Measurements from ENCODE around the gene CCL20. TPM values are rescaled to one million over a fixed set of nuclear protein-coding genes. Genes with fewer than 3 reads are reported as not detected.

Gene CCL20
- total RNA-seq, 4 donors from 2014 or later = 0.40 to 1.5 TPM; not detected in 2

GRCh38 chr2:227816507-227817294 is 3.1 kb downstream of the CCL20 start:
- in situ Hi-C loops (cut with MboI; ENCODE audit: low sequenced_read_pairs in 4 of 4) (no loop called here), intact Hi-C loops (cut with DNase I; ENCODE audit: low total_unique reads) (no loop called here)
- ATAC-seq (no peak), DNase-seq (no peak)
- Histone ChIP-seq H3K36me3 (no peaks in the 10 kb centered on the region), H3K4me1 (no peaks in the 10 kb centered on the region), H3K27ac (no peak overlapping the region), H3K9me3 (no peaks in the 10 kb centered on the region), H3K4me3 (no peak overlapping the region), H3K27me3 (no peaks in the 10 kb centered on the region)
- TF ChIP-seq POLR2A (IDR thresholded peaks at IDR 0.05) (no peak), CTCF (IDR thresholded peaks at IDR 0.05 in 4 of 5, conservative IDR thresholded peaks at IDR 0.05 in 1 of 5) (no peak)

GRCh38 chr2:227817336-227817735 is 3.7 kb downstream of the CCL20 start:
- H3K27ac ChIP-seq = no peak overlapping the region
- in situ Hi-C loops (cut with MboI; ENCODE audit: low sequenced_read_pairs in 4 of 4) (no loop called here), intact Hi-C loops (cut with DNase I; ENCODE audit: low total_unique reads) (no loop called here)

GRCh38 chr2:227817850-227818674 is 4.4 kb downstream of the CCL20 start:
- in situ Hi-C loops (cut with MboI; ENCODE audit: low sequenced_read_pairs in 4 of 4) (no loop called here), intact Hi-C loops (cut with DNase I; ENCODE audit: low total_unique reads) (no loop called here)
- Histone ChIP-seq H3K9me3 (no peaks in the 10 kb centered on the region), H3K27ac (peak overlapping the region in 3 of 4 donors; percentile 5 to 41 (median 20)), H3K36me3 (no peaks in the 10 kb centered on the region), H3K27me3 (no peaks in the 10 kb centered on the region), H3K4me1 (no peaks in the 10 kb centered on the region), H3K4me3 (no peak overlapping the region)
- peak; percentile 77 to 82 for ATAC-seq
- no peak for TF ChIP-seq POLR2A (IDR thresholded peaks at IDR 0.05)
- TF ChIP-seq CTCF (IDR thresholded peaks at IDR 0.05 in 4 of 5, conservative IDR thresholded peaks at IDR 0.05 in 1 of 5) = no peak
- peak; percentile 66 to 81 for DNase-seq

More at GRCh38 chr2:227817336-227817735, 3.7 kb downstream of the CCL20 start:
- DNase-seq (no peak), ATAC-seq (no peak)
- Histone ChIP-seq H3K27me3 (no peaks in the 10 kb centered on the region), H3K4me1 (no peaks in the 10 kb centered on the region), H3K9me3 (no peaks in the 10 kb centered on the region), H3K4me3 (no peak overlapping the region), H3K36me3 (no peaks in the 10 kb centered on the region)
- TF ChIP-seq POLR2A (IDR thresholded peaks at IDR 0.05) (no peak), CTCF (IDR thresholded peaks at IDR 0.05 in 4 of 5, conservative IDR thresholded peaks at IDR 0.05 in 1 of 5) (no peak)

- intact Hi-C loops (cut with DNase I; ENCODE audit: low total_unique reads) (no loop called here), in situ Hi-C loops (cut with MboI; ENCODE audit: low sequenced_read_pairs in 4 of 4) (no loop called here)
- peak in 1 of 2 donors; percentile 71 for ATAC-seq
- H3K27ac ChIP-seq = no peak overlapping the region
- DNase-seq = peak; percentile 22 to 52
- H3K4me1 ChIP-seq = no peaks in the 10 kb centered on the region
- no peaks in the 10 kb centered on the region for H3K36me3 ChIP-seq
- H3K4me3 ChIP-seq = no peak overlapping the region
- H3K9me3 ChIP-seq = no peaks in the 10 kb centered on the region
- no peak for TF ChIP-seq CTCF (IDR thresholded peaks at IDR 0.05 in 4 of 5, conservative IDR thresholded peaks at IDR 0.05 in 1 of 5)
- TF ChIP-seq POLR2A (IDR thresholded peaks at IDR 0.05) = no peak
- no peaks in the 10 kb centered on the region for H3K27me3 ChIP-seq
Measured at GRCh38 chr2:227818675-227819397, 5.2 kb downstream of the CCL20 start.
